ENCODE results near the gene LHX8.
"Not testable (repeated sequence)": the region's sequence is repeated elsewhere in the genome, so short reads cannot be mapped to it uniquely, and the experiment has no call there.

Gene LHX8

DNA sequence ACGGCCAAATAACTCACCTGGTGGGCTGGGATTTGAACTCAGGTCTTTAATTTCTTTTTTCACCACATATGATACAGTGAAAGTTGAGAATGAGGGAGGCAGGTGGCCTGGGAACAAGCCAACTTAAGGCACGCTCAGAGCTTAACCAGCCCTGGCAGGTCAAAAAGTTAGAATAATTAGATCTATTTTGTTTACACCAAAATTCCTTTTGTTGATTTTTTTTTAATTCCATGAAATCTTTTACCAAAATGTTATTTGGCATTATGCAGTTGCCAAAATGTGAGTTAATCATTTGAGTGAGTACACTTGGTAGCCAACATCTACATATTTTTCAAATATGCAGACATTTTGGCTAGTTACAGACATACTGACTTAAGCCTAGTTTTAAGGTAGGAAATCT lies 36.8 kb downstream of the LHX8 start:
- Histone ChIP-seq H4K20me1 (ENCODE audit: insufficient read depth) (no peaks in the 10 kb centered on the region), H3K27ac (no peak overlapping the region), H3K9ac (no peak overlapping the region), H3K4me3 (IDR thresholded peaks at IDR 0.05; ENCODE audit: insufficient read depth, low read depth, low read length) (no peak overlapping the region), H3K27me3 (ENCODE audit: insufficient read depth, low read depth) (no peaks in the 10 kb centered on the region), H3K36me3 (ENCODE audit: insufficient read depth) (no peaks in the 10 kb centered on the region), H3K4me2 (no peak overlapping the region), H3K79me2 (ENCODE audit: insufficient read depth, low read depth) (no peaks in the 10 kb centered on the region), H2AFZ (ENCODE audit: low read depth) (no peak overlapping the region), H3K4me1 (ENCODE audit: low read depth, poor library complexity, severe bottlenecking) (no peaks in the 10 kb centered on the region)
- TF ChIP-seq, protein P1, sequence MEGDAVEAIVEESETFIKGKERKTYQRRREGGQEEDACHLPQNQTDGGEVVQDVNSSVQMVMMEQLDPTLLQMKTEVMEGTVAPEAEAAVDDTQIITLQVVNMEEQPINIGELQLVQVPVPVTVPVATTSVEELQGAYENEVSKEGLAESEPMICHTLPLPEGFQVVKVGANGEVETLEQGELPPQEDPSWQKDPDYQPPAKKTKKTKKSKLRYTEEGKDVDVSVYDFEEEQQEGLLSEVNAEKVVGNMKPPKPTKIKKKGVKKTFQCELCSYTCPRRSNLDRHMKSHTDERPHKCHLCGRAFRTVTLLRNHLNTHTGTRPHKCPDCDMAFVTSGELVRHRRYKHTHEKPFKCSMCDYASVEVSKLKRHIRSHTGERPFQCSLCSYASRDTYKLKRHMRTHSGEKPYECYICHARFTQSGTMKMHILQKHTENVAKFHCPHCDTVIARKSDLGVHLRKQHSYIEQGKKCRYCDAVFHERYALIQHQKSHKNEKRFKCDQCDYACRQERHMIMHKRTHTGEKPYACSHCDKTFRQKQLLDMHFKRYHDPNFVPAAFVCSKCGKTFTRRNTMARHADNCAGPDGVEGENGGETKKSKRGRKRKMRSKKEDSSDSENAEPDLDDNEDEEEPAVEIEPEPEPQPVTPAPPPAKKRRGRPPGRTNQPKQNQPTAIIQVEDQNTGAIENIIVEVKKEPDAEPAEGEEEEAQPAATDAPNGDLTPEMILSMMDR (conservative IDR thresholded peaks at IDR 0.05; ENCODE audit: low read depth, low read length): no peak

DNA sequence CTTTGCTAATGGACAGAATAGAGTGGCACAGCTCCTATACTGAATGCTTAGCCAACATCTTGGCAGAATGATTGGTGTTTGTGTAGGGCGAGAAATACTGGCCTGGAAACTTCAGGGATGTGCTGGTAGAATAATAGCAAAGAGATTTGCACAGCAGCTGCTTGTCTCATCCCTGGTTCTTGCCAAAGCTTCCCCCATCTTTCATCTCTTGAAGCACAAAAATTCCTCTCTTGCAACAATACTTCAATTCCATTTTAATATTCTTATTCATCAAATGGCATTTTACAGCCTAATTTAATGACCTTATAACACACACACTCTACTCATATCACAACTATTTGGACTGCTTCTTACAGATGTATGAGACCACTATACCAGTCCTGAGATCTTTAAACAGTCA lies 37.7 kb downstream of the LHX8 start:
- H3K4me1 ChIP-seq (ENCODE audit: low read depth, poor library complexity, severe bottlenecking): no peaks in the 10 kb centered on the region
- no peak overlapping the region for H2AFZ ChIP-seq (ENCODE audit: low read depth)
- no peaks in the 10 kb centered on the region for H3K27me3 ChIP-seq (ENCODE audit: insufficient read depth, low read depth)
- no peak overlapping the region for H3K9ac ChIP-seq
- no peak overlapping the region for H3K4me2 ChIP-seq
- TF ChIP-seq, protein P1 (conservative IDR thresholded peaks at IDR 0.05; ENCODE audit: low read depth, low read length): no peak
- no peak overlapping the region for H3K4me3 ChIP-seq (IDR thresholded peaks at IDR 0.05; ENCODE audit: insufficient read depth, low read depth, low read length)
- no peaks in the 10 kb centered on the region for H3K36me3 ChIP-seq (ENCODE audit: insufficient read depth)
- no peak overlapping the region for H3K27ac ChIP-seq
- H4K20me1 ChIP-seq (ENCODE audit: insufficient read depth): no peaks in the 10 kb centered on the region
- H3K79me2 ChIP-seq (ENCODE audit: insufficient read depth, low read depth): no peaks in the 10 kb centered on the region

- no peaks in the 10 kb centered on the region for H3K4me1 ChIP-seq (ENCODE audit: low read depth, poor library complexity, severe bottlenecking)
- TF ChIP-seq, protein P1 (conservative IDR thresholded peaks at IDR 0.05; ENCODE audit: low read depth, low read length): no peak
Observed at GRCh38 chr1:75172556-75172955, 38.4 kb downstream of the LHX8 start.

DNA sequence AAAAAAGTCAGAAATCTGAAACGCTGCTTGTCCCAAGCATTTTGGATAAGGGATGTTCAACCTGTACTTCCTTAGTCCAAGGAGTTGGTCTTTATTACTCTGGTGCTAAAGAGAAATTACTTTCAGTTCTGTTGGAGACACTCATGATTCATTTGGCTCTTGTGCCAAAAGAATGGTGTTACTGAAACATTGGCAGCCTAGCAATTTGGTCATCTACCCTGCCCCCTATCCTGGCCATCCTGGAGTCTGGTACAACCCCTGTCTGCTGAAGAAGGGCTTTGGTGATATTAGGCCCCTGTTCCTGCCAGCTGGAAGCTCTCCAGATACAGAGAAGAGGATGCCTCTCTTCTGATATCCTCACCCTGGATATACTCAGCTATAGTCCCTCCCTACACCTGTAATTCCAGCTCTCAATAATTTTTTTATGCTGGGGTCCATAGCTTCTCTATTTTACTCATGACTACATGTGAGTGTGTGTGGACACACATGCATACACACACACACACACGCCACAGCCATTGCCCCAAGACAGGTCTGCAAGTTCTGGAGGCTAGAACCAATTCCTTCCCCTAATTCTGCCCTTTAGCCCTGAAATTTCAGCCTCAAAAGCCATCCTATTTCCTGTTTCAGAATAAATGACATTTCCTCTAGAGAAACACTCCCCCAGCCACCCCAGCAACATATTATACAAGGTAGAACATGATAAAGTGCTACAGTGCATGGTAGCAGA lies 40.0 kb downstream of the LHX8 start:
- Histone ChIP-seq H3K4me1 (ENCODE audit: low read depth, poor library complexity, severe bottlenecking) (no peaks in the 10 kb centered on the region), H3K4me3 (IDR thresholded peaks at IDR 0.05; ENCODE audit: insufficient read depth, low read depth, low read length) (no peak overlapping the region), H3K79me2 (ENCODE audit: insufficient read depth, low read depth) (no peaks in the 10 kb centered on the region), H4K20me1 (ENCODE audit: insufficient read depth) (no peaks in the 10 kb centered on the region), H3K27ac (no peak overlapping the region), H3K27me3 (ENCODE audit: insufficient read depth, low read depth) (no peaks in the 10 kb centered on the region), H2AFZ (ENCODE audit: low read depth) (no peak overlapping the region), H3K36me3 (ENCODE audit: insufficient read depth) (no peaks in the 10 kb centered on the region), H3K9ac (no peak overlapping the region), H3K4me2 (no peak overlapping the region)
- TF ChIP-seq, protein P1 (conservative IDR thresholded peaks at IDR 0.05; ENCODE audit: low read depth, low read length): no peak

More at GRCh38 chr1:75172556-75172955, 38.4 kb downstream of the LHX8 start:
- H3K36me3 ChIP-seq (ENCODE audit: insufficient read depth): no peaks in the 10 kb centered on the region
- H4K20me1 ChIP-seq (ENCODE audit: insufficient read depth): no peaks in the 10 kb centered on the region
- H3K9ac ChIP-seq: no peak overlapping the region
- no peak overlapping the region for H3K27ac ChIP-seq
- no peaks in the 10 kb centered on the region for H3K27me3 ChIP-seq (ENCODE audit: insufficient read depth, low read depth)
- no peaks in the 10 kb centered on the region for H3K79me2 ChIP-seq (ENCODE audit: insufficient read depth, low read depth)
- no peak overlapping the region for H3K4me2 ChIP-seq
- no peak overlapping the region for H2AFZ ChIP-seq (ENCODE audit: low read depth)
- no peak overlapping the region for H3K4me3 ChIP-seq (IDR thresholded peaks at IDR 0.05; ENCODE audit: insufficient read depth, low read depth, low read length)

DNA sequence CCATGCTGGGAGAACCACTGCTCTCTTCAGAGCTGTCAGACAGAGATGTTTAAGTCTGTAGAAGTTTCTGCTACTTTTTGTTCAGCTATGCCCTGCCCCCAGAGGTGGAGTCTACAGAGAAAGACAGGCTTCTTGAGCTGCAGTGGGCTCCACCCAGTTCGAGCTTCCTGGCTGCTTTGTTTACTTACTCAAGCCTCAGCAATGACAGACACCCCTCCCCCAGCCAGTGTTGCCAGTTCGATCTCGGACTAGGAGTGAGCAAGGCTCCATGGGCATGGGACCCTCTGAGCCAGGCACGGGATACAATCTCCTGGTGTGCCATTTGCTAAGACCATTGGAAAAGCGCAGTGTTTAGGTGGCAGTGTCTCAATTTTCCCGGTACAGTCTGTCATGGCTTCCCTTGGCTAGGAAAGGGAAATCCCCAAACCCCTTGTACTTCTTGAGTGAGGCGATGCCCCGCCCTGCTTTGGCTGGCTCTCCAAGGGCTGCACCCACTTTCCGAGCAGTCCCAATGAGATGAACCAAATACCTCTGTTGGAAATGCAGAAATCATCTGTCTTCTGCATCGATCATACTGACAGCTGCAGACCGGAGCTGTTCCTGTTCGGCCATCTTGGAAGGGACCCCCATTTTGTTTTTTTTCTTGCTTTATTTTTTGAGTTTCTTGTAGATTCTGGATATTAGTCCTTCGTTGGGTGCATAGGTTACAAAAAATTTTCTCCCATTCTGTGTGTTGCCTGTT lies 47.2 kb downstream of the LHX8 start:
- H4K20me1 ChIP-seq (ENCODE audit: insufficient read depth); H3K36me3 ChIP-seq (ENCODE audit: insufficient read depth); H3K27ac ChIP-seq; H3K79me2 ChIP-seq (ENCODE audit: insufficient read depth, low read depth); H2AFZ ChIP-seq (ENCODE audit: low read depth); H3K4me2 ChIP-seq; H3K27me3 ChIP-seq (ENCODE audit: insufficient read depth, low read depth); H3K4me1 ChIP-seq (ENCODE audit: low read depth, poor library complexity, severe bottlenecking); H3K9ac ChIP-seq; H3K4me3 ChIP-seq (IDR thresholded peaks at IDR 0.05; ENCODE audit: insufficient read depth, low read depth, low read length): not testable (repeated sequence)

Data from KMS-11 (cell line).